ENCODE data around the gene USP51. TPM values are rescaled to one million over a fixed set of nuclear protein-coding genes. Genes with fewer than 3 reads are reported as not detected.
"Not testable (repeated sequence)": the region's sequence is repeated elsewhere in the genome, so short reads cannot be mapped to it uniquely, and the experiment has no call there.

USP51 gene
- 1 to 10 TPM; 3.7 to 4.6 (median 4.0) TPM for polyA plus RNA-seq (ENCODE audit: insufficient read length in 10 of 10)
- long read RNA-seq, donor 1, result 0 reads
- long read RNA-seq, donor 2, result 0 reads
- long read RNA-seq, donor 3, result 0 reads
- long read RNA-seq, donor 4, partial matches to known transcripts, result 0 of 1 reads
- long read RNA-seq, donor 4, other reads (novel, unspliced or antisense), result 0 of 1 reads
- long read RNA-seq, donor 5, result 0 reads
- long read RNA-seq, donor 6, result 0 reads
- long read RNA-seq, donor 7, result 0 reads
- long read RNA-seq, donor 8, result 0 reads
- long read RNA-seq, donor 9, result 0 reads

- DNase-seq, result peak; percentile 33 to 80 (median 57)
Observed at GRCh38 chrX:55489314-55490009, at the start of gene USP51. USP51 (minus strand) TSS chrX:55489848; CDS start chrX:55488939, 909 bp downstream.

- no peak for DNase-seq
Observed at GRCh38 chrX:55524487-55524886, 34.8 kb upstream of the USP51 start.

- DNase-seq, result no peak
Observed at GRCh38 chrX:55523356-55523755, 33.7 kb upstream of the USP51 start.

- no peak for DNase-seq
Observed at GRCh38 chrX:55522596-55523276, 33.1 kb upstream of the USP51 start.

GRCh38 chrX:55521687-55522086, 32.0 kb upstream of the USP51 start:
- no peak for DNase-seq

- not testable (repeated sequence) for DNase-seq
Observed at GRCh38 chrX:55516794-55517481, 27.3 kb upstream of the USP51 start.

GRCh38 chrX:55513045-55513737, 23.5 kb upstream of the USP51 start:
- not testable (repeated sequence) for DNase-seq

GRCh38 chrX:55508410-55509152, 18.9 kb upstream of the USP51 start:
- DNase-seq, result not testable (repeated sequence)

GRCh38 chrX:55507699-55508098, 18.1 kb upstream of the USP51 start:
- not testable (repeated sequence) for DNase-seq

GRCh38 chrX:55507010-55507409, 17.4 kb upstream of the USP51 start:
- DNase-seq, result not testable (repeated sequence)

GRCh38 chrX:55490974-55491373, 1.3 kb upstream of the USP51 start:
- peak in 1 of 3 donors; percentile 1 for DNase-seq

GRCh38 chrX:55490121-55490520, 473 bp upstream of the USP51 start:
- no peak for DNase-seq

GRCh38 chrX:55488593-55489313, 895 bp downstream of the USP51 start:
- DNase-seq, result peak; percentile 62 to 94 (median 83)

GRCh38 chrX:55488006-55488592, 1.5 kb downstream of the USP51 start:
- peak in 1 of 3 donors; percentile 71 for DNase-seq

- DNase-seq, result peak in 1 of 3 donors; percentile 11
Observed at GRCh38 chrX:55487143-55487542, 2.5 kb downstream of the USP51 start.

GRCh38 chrX:55486736-55487135, 2.9 kb downstream of the USP51 start:
- no peak for DNase-seq

- DNase-seq, result no peak
Observed at GRCh38 chrX:55484948-55485347, 4.7 kb downstream of the USP51 start.

- no peak for DNase-seq
Observed at GRCh38 chrX:55480390-55481062, 9.1 kb downstream of the USP51 start.

- not testable (repeated sequence) for DNase-seq
Observed at GRCh38 chrX:55479956-55480355, 9.7 kb downstream of the USP51 start.

Measured in muscle of back (tissue), 13 donors.